GM12878 (cell line): ENCODE measurements around the gene OR6B1.

Experiments
- ZBTB33 ChIP-seq: fragments of 450-650 bp; IDR thresholded peaks from 2 replicates; pipeline ENCODE4 v1.6.1; 2017; ENCODE audit warnings: mild to moderate bottlenecking
- TF ChIP-seq, protein P1 (sequence below), 3 experiments: IDR thresholded peaks in 2 of 3; conservative IDR thresholded peaks in 1 of 3; 2 replicates each; pipeline ENCODE4 v1.5.1; 2011; ENCODE audit warnings: low read depth in 3 of 3, low read length in 3 of 3, mild to moderate bottlenecking in 3 of 3, control low read depth in 2 of 3, moderate library complexity in 2 of 3, inconsistent platforms in 1 of 3, mixed read lengths in 1 of 3; ENCODE audit not compliant: control insufficient read depth in 2 of 3, insufficient read depth in 1 of 3; ENCODE audit errors: extremely low read depth in 1 of 3

DNA sequence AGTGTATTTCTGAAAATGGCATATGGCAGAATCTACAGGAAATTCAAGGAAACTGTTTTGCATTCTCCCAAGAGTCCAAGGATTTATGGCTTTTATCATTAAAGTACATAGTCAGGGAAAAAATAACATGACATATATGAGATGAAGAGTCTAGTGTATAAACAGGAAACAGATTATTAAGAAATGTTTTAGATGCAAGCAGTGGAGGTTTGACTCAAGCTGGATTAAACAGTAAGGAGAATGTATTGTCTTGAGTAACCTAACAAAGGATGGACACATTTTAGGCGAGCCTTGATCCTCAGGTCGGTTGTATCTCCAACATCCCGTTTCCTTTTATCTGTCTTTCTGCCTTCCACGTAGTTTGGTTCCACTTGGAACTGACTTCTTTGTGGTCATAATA is 17.9 kb downstream of the OR6B1 start:
- no peak for TF ChIP-seq ZBTB33
- TF ChIP-seq, protein P1, sequence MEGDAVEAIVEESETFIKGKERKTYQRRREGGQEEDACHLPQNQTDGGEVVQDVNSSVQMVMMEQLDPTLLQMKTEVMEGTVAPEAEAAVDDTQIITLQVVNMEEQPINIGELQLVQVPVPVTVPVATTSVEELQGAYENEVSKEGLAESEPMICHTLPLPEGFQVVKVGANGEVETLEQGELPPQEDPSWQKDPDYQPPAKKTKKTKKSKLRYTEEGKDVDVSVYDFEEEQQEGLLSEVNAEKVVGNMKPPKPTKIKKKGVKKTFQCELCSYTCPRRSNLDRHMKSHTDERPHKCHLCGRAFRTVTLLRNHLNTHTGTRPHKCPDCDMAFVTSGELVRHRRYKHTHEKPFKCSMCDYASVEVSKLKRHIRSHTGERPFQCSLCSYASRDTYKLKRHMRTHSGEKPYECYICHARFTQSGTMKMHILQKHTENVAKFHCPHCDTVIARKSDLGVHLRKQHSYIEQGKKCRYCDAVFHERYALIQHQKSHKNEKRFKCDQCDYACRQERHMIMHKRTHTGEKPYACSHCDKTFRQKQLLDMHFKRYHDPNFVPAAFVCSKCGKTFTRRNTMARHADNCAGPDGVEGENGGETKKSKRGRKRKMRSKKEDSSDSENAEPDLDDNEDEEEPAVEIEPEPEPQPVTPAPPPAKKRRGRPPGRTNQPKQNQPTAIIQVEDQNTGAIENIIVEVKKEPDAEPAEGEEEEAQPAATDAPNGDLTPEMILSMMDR (IDR thresholded peaks at IDR 0.05 in 2 of 3, conservative IDR thresholded peaks at IDR 0.05 in 1 of 3; ENCODE audit: control insufficient read depth in 2 of 3, extremely low read depth in 1 of 3, insufficient read depth in 1 of 3, low read depth in 3 of 3, low read length in 3 of 3), result no peak
